PC-9 (cell line): Measurements from ENCODE around the gene FAM177B. TPM values are rescaled to one million over a fixed set of nuclear protein-coding genes. Genes with fewer than 3 reads are reported as not detected.

Experiments
- Bru-seq: library from RNA; stranded (reverse); fragments of 400-500 nt; gene quantifications from one replicate; lab custom pipeline; 2021; lab: Mats Ljungman, UMichigan
- BruChase-seq, 2 experiments: library from RNA; stranded (reverse); fragments of 400-500 nt; gene quantifications; one replicate each; lab custom pipeline; 2021; lab: Mats Ljungman, UMichigan
- BruUV-seq: library from RNA; stranded (reverse); fragments of 400-500 nt; replicated peaks from 2 replicates; lab custom pipeline; 2021; lab: Mats Ljungman, UMichigan
- CTCF ChIA-PET: fragments of 300-600 bp; sonication (Branson Sonifier 250); formaldehyde crosslinking; loops from one replicate; lab custom pipeline; 2022; ENCODE audit warnings: antibody characterized with exemption; lab: Charles Lee
- POLR2A ChIA-PET: fragments of 300-600 bp; sonication (Branson Sonifier 250); formaldehyde crosslinking; loops from one replicate; lab custom pipeline; 2022; ENCODE audit warnings: antibody characterized with exemption; ENCODE audit not compliant: unreplicated experiment; lab: Charles Lee
- DNase-seq, 2 experiments: peaks; one replicate each; pipeline versions ENCODE4 v3.0.0 to v3.0.0-alpha.2; 2015 to 2022; ENCODE audit warnings: mixed read lengths in 1 of 2
- H2AFZ ChIP-seq: fragments of 200-600 bp; sonication (generic); 2 replicates; pipeline ENCODE4 v1.8.1; 2017; ENCODE audit warnings: antibody characterized with exemption
- H3F3A ChIP-seq: fragments of 200-600 bp; sonication (generic); 2 replicates; pipeline ENCODE4 v1.8.1; 2017; ENCODE audit warnings: antibody characterized with exemption, mild to moderate bottlenecking, low read depth; ENCODE audit not compliant: insufficient read depth
- H3K27ac ChIP-seq: fragments of 200-600 bp; sonication (generic); 2 replicates; pipeline ENCODE4 v1.6.1; 2016; ENCODE audit warnings: mixed run types
- H3K27me3 ChIP-seq: fragments of 200-600 bp; sonication (generic); 2 replicates; pipeline ENCODE4 v1.6.1; 2016; ENCODE audit warnings: low read depth, mixed run types; ENCODE audit not compliant: insufficient read depth
- H3K36me3 ChIP-seq: fragments of 200-600 bp; sonication (generic); 2 replicates; pipeline ENCODE4 v1.6.1; 2016; ENCODE audit warnings: low read depth, mixed run types
- H3K4me1 ChIP-seq: fragments of 200-600 bp; sonication (generic); replicated peaks from 2 replicates; pipeline ENCODE4 v1.6.1; 2016; ENCODE audit warnings: mixed run types; ENCODE audit not compliant: insufficient read depth
- H3K4me2 ChIP-seq: fragments of 200-600 bp; sonication (generic); 2 replicates; pipeline ENCODE4 v1.6.1; 2017; ENCODE audit warnings: mixed run types
- H3K4me3 ChIP-seq: fragments of 200-600 bp; sonication (generic); 2 replicates; pipeline ENCODE4 v1.6.1; 2016; ENCODE audit warnings: mixed run types
- H3K79me2 ChIP-seq: fragments of 200-600 bp; sonication (generic); 2 replicates; pipeline ENCODE4 v1.6.1; 2017; ENCODE audit warnings: low read depth, mixed run types
- H3K9me2 ChIP-seq: fragments of 200-600 bp; sonication (generic); 2 replicates; pipeline ENCODE4 v1.8.1; 2017; ENCODE audit warnings: mild to moderate bottlenecking; ENCODE audit not compliant: insufficient read depth
- H3K9me3 ChIP-seq: fragments of 200-600 bp; sonication (generic); 2 replicates; pipeline ENCODE4 v1.8.1; 2016; ENCODE audit warnings: low read depth; ENCODE audit not compliant: insufficient read depth
- H4K20me1 ChIP-seq: fragments of 200-600 bp; sonication (generic); 2 replicates; pipeline ENCODE4 v1.8.1; 2017; ENCODE audit not compliant: insufficient read depth
- CTCF ChIP-seq: fragments of 200-600 bp; sonication (generic); conservative IDR thresholded peaks from 2 replicates; pipeline ENCODE4 v1.6.1; 2017; ENCODE audit warnings: mixed run types, antibody characterized with exemption, mild to moderate bottlenecking, moderate library complexity
- EZH2 ChIP-seq: fragments of 200-600 bp; sonication (generic); IDR thresholded peaks from 2 replicates; pipeline ENCODE4 v1.8.0; 2017; ENCODE audit warnings: antibody characterized with exemption, low read depth
- intact Hi-C: fragments of 100-400 bp; cut with micrococcal nuclease; formaldehyde crosslinking; loops from one replicate; pipeline ENCODE4 v1.10.0; 2022; ENCODE audit not compliant: unreplicated experiment
- long read RNA-seq: library from polyadenylated mRNA; stranded (forward); transcript quantifications from one replicate; pipeline ENCODE4 v2.0.0, GENCODE V29; 2022
- total RNA-seq: library from RNA; stranded (reverse); gene quantifications from 2 replicates; pipeline ENCODE4 v1.2.3, GENCODE V29; 2021

Gene FAM177B
- not detected in 2 replicates for total RNA-seq
- Bru-seq, nascent RNA, result percentile 50 among the genes with signal in this experiment
- BruChase-seq, experiment 1, labeled RNA remaining after a 2-hour chase, result percentile 39 among the genes with signal in this experiment
- BruChase-seq, experiment 2, labeled RNA remaining after a 6-hour chase, result percentile 48 among the genes with signal in this experiment
- long read RNA-seq, result 0 reads

DNA sequence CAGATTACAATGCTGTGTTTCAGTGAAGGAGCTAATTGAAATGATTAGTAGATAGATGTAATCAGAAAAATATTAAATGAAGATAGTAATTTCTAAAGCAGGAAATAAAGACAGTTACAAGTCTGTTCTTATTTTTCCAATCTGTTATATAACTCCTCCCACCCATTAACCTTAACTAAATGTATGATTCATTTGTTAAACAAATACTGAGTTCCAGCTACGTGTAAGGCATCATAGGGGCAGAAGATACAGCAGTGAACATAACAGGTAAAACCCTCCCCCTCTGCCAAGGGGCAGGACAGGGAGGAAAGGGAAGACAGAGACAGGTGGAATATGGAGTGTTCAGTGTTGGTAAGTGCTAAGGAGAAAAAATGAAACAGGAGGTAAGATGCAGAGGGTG, at the start of gene FAM177B:
Gene FAM177B (plus strand): TSS at position 231 of the 400 bp plus-strand sequence. CDS start 9,344 bp downstream, outside the sequence.
- H3K36me3 ChIP-seq, result peaks cover 23% of the 10 kb centered on the region
- no peaks in the 10 kb centered on the region for H3K79me2 ChIP-seq
- peak in 1 of 2 experiments; percentile 44 for DNase-seq
- H2AFZ ChIP-seq, result no peak within 1 kb of the TSS
- peaks cover 7% of the 10 kb centered on the region; the same call in 1 of the 2 replicates for H3K4me1 ChIP-seq
- H3K27ac ChIP-seq, result no peak within 1 kb of the TSS
- H3K9me2 ChIP-seq, result no peaks in the 10 kb centered on the region
- peaks cover 15% of the 10 kb centered on the region; the same call in 1 of the 2 replicates for H3F3A ChIP-seq
- POLR2A ChIA-PET, result interaction anchor here (0.5 kb wide), 1 partner anchor 61 kb away, joined by 10 read pairs; no protein-coding TSS in a partner anchor
- no peaks in the 10 kb centered on the region for H3K27me3 ChIP-seq
- H3K4me3 ChIP-seq, result no peak within 1 kb of the TSS
- no peaks in the 10 kb centered on the region for H3K9me3 ChIP-seq
- H4K20me1 ChIP-seq, result no peaks in the 10 kb centered on the region
- no peak for TF ChIP-seq EZH2
- no peak for TF ChIP-seq CTCF
- BruUV-seq, result no TSS peak
- intact Hi-C loops, result loop anchor here (5.0 kb wide), 1 partner anchor 50 kb away; no protein-coding TSS in a partner anchor
- no peak within 1 kb of the TSS for H3K4me2 ChIP-seq
- CTCF ChIA-PET, result interaction anchor here (0.9 kb wide), 1 partner anchor 397 kb away, joined by 3 read pairs; no protein-coding TSS in a partner anchor

- H3K79me2 ChIP-seq, result no peaks in the 10 kb centered on the region
- no peak overlapping the region for H2AFZ ChIP-seq
- H3K9me2 ChIP-seq, result no peaks in the 10 kb centered on the region
- no peak overlapping the region for H3K4me3 ChIP-seq
- peaks cover 6% of the 10 kb centered on the region; the same call in 1 of the 2 replicates for H3K36me3 ChIP-seq
- POLR2A ChIA-PET, result no interaction called here
- no peaks in the 10 kb centered on the region for H4K20me1 ChIP-seq
- H3K9me3 ChIP-seq, result no peaks in the 10 kb centered on the region
- TF ChIP-seq CTCF (no peak), EZH2 (no peak)
- BruUV-seq, result no TSS peak
- no peaks in the 10 kb centered on the region for H3F3A ChIP-seq
- no peak for DNase-seq
- H3K27ac ChIP-seq, result no peak overlapping the region
- no peaks in the 10 kb centered on the region for H3K4me1 ChIP-seq
- CTCF ChIA-PET, result no interaction called here
- H3K4me2 ChIP-seq, result no peak overlapping the region
- intact Hi-C loops, result no loop called here
- no peaks in the 10 kb centered on the region for H3K27me3 ChIP-seq
Measured at GRCh38 chr1:222691016-222691415, 46.0 kb upstream of the FAM177B start.

DNA sequence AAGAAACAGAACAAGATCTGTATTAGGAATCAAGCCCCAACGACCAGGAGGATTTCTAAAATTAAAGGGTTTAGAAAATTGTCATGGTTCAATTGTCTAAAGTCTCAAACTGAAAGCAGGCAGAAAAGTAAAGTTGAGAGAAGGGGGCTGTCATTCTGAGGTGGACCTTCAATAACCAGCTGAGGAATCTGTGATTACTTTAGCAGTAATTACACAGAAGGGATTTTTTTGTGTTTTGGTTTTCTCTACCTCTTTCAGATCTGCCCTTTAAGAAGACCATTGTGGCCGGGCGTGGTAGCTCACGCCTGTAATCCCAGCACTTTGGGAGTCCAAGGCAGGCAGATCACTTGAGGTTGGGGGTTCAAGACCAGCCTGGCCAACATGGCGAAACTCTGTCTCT, 42.1 kb upstream of the FAM177B start:
- no peaks in the 10 kb centered on the region for H3K27me3 ChIP-seq
- H3K4me1 ChIP-seq, result no peaks in the 10 kb centered on the region
- H3K36me3 ChIP-seq, result peaks cover 6% of the 10 kb centered on the region; the same call in 1 of the 2 replicates
- H3F3A ChIP-seq, result no peaks in the 10 kb centered on the region
- H3K4me3 ChIP-seq, result no peak overlapping the region
- ChIA-PET POLR2A (no interaction called here), CTCF (no interaction called here)
- no peak for TF ChIP-seq EZH2
- TF ChIP-seq CTCF, result no peak
- intact Hi-C loops, result no loop called here
- no peaks in the 10 kb centered on the region for H3K9me3 ChIP-seq
- no TSS peak for BruUV-seq
- H3K4me2 ChIP-seq, result no peak overlapping the region
- no peak overlapping the region for H3K27ac ChIP-seq
- H4K20me1 ChIP-seq, result no peaks in the 10 kb centered on the region
- H2AFZ ChIP-seq, result no peak overlapping the region
- no peak for DNase-seq
- no peaks in the 10 kb centered on the region for H3K79me2 ChIP-seq
- no peaks in the 10 kb centered on the region for H3K9me2 ChIP-seq
